Measurements from ENCODE around the gene STARD13.

Gene STARD13

GRCh38 chr13:33232883-33233282, 52.7 kb downstream of the STARD13 start:
- Histone ChIP-seq H3K4me1 (ENCODE audit: control insufficient read depth in 1 of 2, insufficient read depth in 2 of 2, low read length in 2 of 2) (peaks cover 25 to 61% of the 10 kb centered on the region in 2 donors), H3K9me3 (ENCODE audit: control insufficient read depth in 1 of 2, low read length in 2 of 2) (no peaks in the 10 kb centered on the region), H3K27me3 (ENCODE audit: low read depth, low read length) (no peaks in the 10 kb centered on the region), H3K4me3 (ENCODE audit: low read depth in 1 of 2, low read length in 2 of 2) (no peak overlapping the region), H3K27ac (ENCODE audit: low read length) (no peak overlapping the region), H3K36me3 (ENCODE audit: control insufficient read depth in 1 of 2, insufficient read depth in 2 of 2, low read length in 2 of 2) (peaks cover 0 to 21% of the 10 kb centered on the region in 2 donors)

GRCh38 chr13:33231339-33231738, 54.2 kb downstream of the STARD13 start:
- Histone ChIP-seq H3K36me3 (ENCODE audit: control insufficient read depth in 1 of 2, insufficient read depth in 2 of 2, low read length in 2 of 2) (peaks cover 0 to 21% of the 10 kb centered on the region in 2 donors), H3K27ac (ENCODE audit: low read length) (no peak overlapping the region), H3K4me3 (ENCODE audit: low read depth in 1 of 2, low read length in 2 of 2) (no peak overlapping the region), H3K27me3 (ENCODE audit: low read depth, low read length) (no peaks in the 10 kb centered on the region), H3K4me1 (ENCODE audit: control insufficient read depth in 1 of 2, insufficient read depth in 2 of 2, low read length in 2 of 2) (peaks cover 29 to 67% of the 10 kb centered on the region in 2 donors), H3K9me3 (ENCODE audit: control insufficient read depth in 1 of 2, low read length in 2 of 2) (no peaks in the 10 kb centered on the region)

GRCh38 chr13:33230178-33230881, 55.2 kb downstream of the STARD13 start:
- H3K4me3 ChIP-seq (ENCODE audit: low read depth in 1 of 2, low read length in 2 of 2): no peak overlapping the region
- peak overlapping the region; percentile 54 for H3K27ac ChIP-seq (ENCODE audit: low read length)
- peaks cover 29 to 58% of the 10 kb centered on the region in 2 donors for H3K4me1 ChIP-seq (ENCODE audit: control insufficient read depth in 1 of 2, insufficient read depth in 2 of 2, low read length in 2 of 2)
- H3K36me3 ChIP-seq (ENCODE audit: control insufficient read depth in 1 of 2, insufficient read depth in 2 of 2, low read length in 2 of 2): peaks cover 0 to 21% of the 10 kb centered on the region in 2 donors
- no peaks in the 10 kb centered on the region for H3K9me3 ChIP-seq (ENCODE audit: control insufficient read depth in 1 of 2, low read length in 2 of 2)
- H3K27me3 ChIP-seq (ENCODE audit: low read depth, low read length): no peaks in the 10 kb centered on the region

- peak overlapping the region; percentile 54 for H3K27ac ChIP-seq (ENCODE audit: low read length)
- no peaks in the 10 kb centered on the region for H3K27me3 ChIP-seq (ENCODE audit: low read depth, low read length)
- H3K4me1 ChIP-seq (ENCODE audit: control insufficient read depth in 1 of 2, insufficient read depth in 2 of 2, low read length in 2 of 2): peaks cover 23 to 55% of the 10 kb centered on the region in 2 donors
- H3K36me3 ChIP-seq (ENCODE audit: control insufficient read depth in 1 of 2, insufficient read depth in 2 of 2, low read length in 2 of 2): peaks cover 0 to 21% of the 10 kb centered on the region in 2 donors
- H3K9me3 ChIP-seq (ENCODE audit: control insufficient read depth in 1 of 2, low read length in 2 of 2): no peaks in the 10 kb centered on the region
- H3K4me3 ChIP-seq (ENCODE audit: low read depth in 1 of 2, low read length in 2 of 2): no peak overlapping the region
Measured at GRCh38 chr13:33229446-33230177, 55.9 kb downstream of the STARD13 start.

GRCh38 chr13:33228648-33229445, 56.7 kb downstream of the STARD13 start:
- H3K27ac ChIP-seq (ENCODE audit: low read length): peak overlapping the region; percentile 54
- no peaks in the 10 kb centered on the region for H3K27me3 ChIP-seq (ENCODE audit: low read depth, low read length)
- peaks cover 23 to 51% of the 10 kb centered on the region in 2 donors for H3K4me1 ChIP-seq (ENCODE audit: control insufficient read depth in 1 of 2, insufficient read depth in 2 of 2, low read length in 2 of 2)
- H3K9me3 ChIP-seq (ENCODE audit: control insufficient read depth in 1 of 2, low read length in 2 of 2): no peaks in the 10 kb centered on the region
- H3K36me3 ChIP-seq (ENCODE audit: control insufficient read depth in 1 of 2, insufficient read depth in 2 of 2, low read length in 2 of 2): peaks cover 0 to 19% of the 10 kb centered on the region in 2 donors
- no peak overlapping the region for H3K4me3 ChIP-seq (ENCODE audit: low read depth in 1 of 2, low read length in 2 of 2)

GRCh38 chr13:33227927-33228647, 57.5 kb downstream of the STARD13 start:
- Histone ChIP-seq H3K27ac (ENCODE audit: low read length) (peak overlapping the region; percentile 9), H3K9me3 (ENCODE audit: control insufficient read depth in 1 of 2, low read length in 2 of 2) (no peaks in the 10 kb centered on the region), H3K4me1 (ENCODE audit: control insufficient read depth in 1 of 2, insufficient read depth in 2 of 2, low read length in 2 of 2) (peaks cover 23 to 53% of the 10 kb centered on the region in 2 donors)

GRCh38 chr13:33224686-33225085, 60.9 kb downstream of the STARD13 start:
- no peak overlapping the region for H3K27ac ChIP-seq (ENCODE audit: low read length)
- H3K27me3 ChIP-seq (ENCODE audit: low read depth, low read length): no peaks in the 10 kb centered on the region
- H3K9me3 ChIP-seq (ENCODE audit: control insufficient read depth in 1 of 2, low read length in 2 of 2): no peaks in the 10 kb centered on the region
- H3K4me3 ChIP-seq (ENCODE audit: low read depth in 1 of 2, low read length in 2 of 2): no peak overlapping the region
- H3K36me3 ChIP-seq (ENCODE audit: control insufficient read depth in 1 of 2, insufficient read depth in 2 of 2, low read length in 2 of 2): peaks cover 0 to 4% of the 10 kb centered on the region in 2 donors
- H3K4me1 ChIP-seq (ENCODE audit: control insufficient read depth in 1 of 2, insufficient read depth in 2 of 2, low read length in 2 of 2): peaks cover 19 to 55% of the 10 kb centered on the region in 2 donors

More at GRCh38 chr13:33227927-33228647, 57.5 kb downstream of the STARD13 start:
- no peak overlapping the region for H3K4me3 ChIP-seq (ENCODE audit: low read depth in 1 of 2, low read length in 2 of 2)
- H3K27me3 ChIP-seq (ENCODE audit: low read depth, low read length): no peaks in the 10 kb centered on the region
- H3K36me3 ChIP-seq (ENCODE audit: control insufficient read depth in 1 of 2, insufficient read depth in 2 of 2, low read length in 2 of 2): peaks cover 0 to 12% of the 10 kb centered on the region in 2 donors

GRCh38 chr13:33224191-33224590, 61.4 kb downstream of the STARD13 start:
- H3K4me3 ChIP-seq (ENCODE audit: low read depth in 1 of 2, low read length in 2 of 2): no peak overlapping the region
- no peaks in the 10 kb centered on the region for H3K27me3 ChIP-seq (ENCODE audit: low read depth, low read length)
- no peak overlapping the region for H3K27ac ChIP-seq (ENCODE audit: low read length)
- peaks cover 0 to under 1% of the 10 kb centered on the region in 2 donors for H3K36me3 ChIP-seq (ENCODE audit: control insufficient read depth in 1 of 2, insufficient read depth in 2 of 2, low read length in 2 of 2)
- H3K9me3 ChIP-seq (ENCODE audit: control insufficient read depth in 1 of 2, low read length in 2 of 2): no peaks in the 10 kb centered on the region
- H3K4me1 ChIP-seq (ENCODE audit: control insufficient read depth in 1 of 2, insufficient read depth in 2 of 2, low read length in 2 of 2): peaks cover 14 to 53% of the 10 kb centered on the region in 2 donors

- Histone ChIP-seq H3K27me3 (ENCODE audit: low read depth, low read length) (no peaks in the 10 kb centered on the region), H3K9me3 (ENCODE audit: control insufficient read depth in 1 of 2, low read length in 2 of 2) (no peaks in the 10 kb centered on the region), H3K4me3 (ENCODE audit: low read depth in 1 of 2, low read length in 2 of 2) (no peak overlapping the region), H3K27ac (ENCODE audit: low read length) (no peak overlapping the region), H3K36me3 (ENCODE audit: control insufficient read depth in 1 of 2, insufficient read depth in 2 of 2, low read length in 2 of 2) (no peaks in the 10 kb centered on the region), H3K4me1 (ENCODE audit: control insufficient read depth in 1 of 2, insufficient read depth in 2 of 2, low read length in 2 of 2) (peaks cover 0 to 59% of the 10 kb centered on the region in 2 donors)
Measured at GRCh38 chr13:33219926-33220325, 65.6 kb downstream of the STARD13 start.

- Histone ChIP-seq H3K4me1 (ENCODE audit: control insufficient read depth in 1 of 2, insufficient read depth in 2 of 2, low read length in 2 of 2) (peaks cover 0 to 68% of the 10 kb centered on the region in 2 donors), H3K27ac (ENCODE audit: low read length) (no peak overlapping the region), H3K4me3 (ENCODE audit: low read depth in 1 of 2, low read length in 2 of 2) (no peak overlapping the region), H3K27me3 (ENCODE audit: low read depth, low read length) (no peaks in the 10 kb centered on the region), H3K36me3 (ENCODE audit: control insufficient read depth in 1 of 2, insufficient read depth in 2 of 2, low read length in 2 of 2) (no peaks in the 10 kb centered on the region), H3K9me3 (ENCODE audit: control insufficient read depth in 1 of 2, low read length in 2 of 2) (no peaks in the 10 kb centered on the region)
Measured at GRCh38 chr13:33218426-33218825, 67.1 kb downstream of the STARD13 start.

Measured in muscle layer of duodenum (tissue), 2 donors.